Neuron (in vitro differentiated cells): ENCODE results near the gene MS4A13.

Experiments
- H2AFZ ChIP-seq: one replicate; pipeline ENCODE4 v1.6.1; 2013; ENCODE audit warnings: low read depth, mild to moderate bottlenecking, inconsistent platforms, low read length, moderate library complexity
- H3K27me3 ChIP-seq: one replicate; pipeline ENCODE4 v1.6.1; 2013; ENCODE audit warnings: low read length; ENCODE audit not compliant: insufficient read depth
- H3K36me3 ChIP-seq: one replicate; pipeline ENCODE4 v1.6.1; 2013; ENCODE audit warnings: low read length; ENCODE audit not compliant: insufficient read depth
- H3K4me1 ChIP-seq: one replicate; pipeline ENCODE4 v1.6.1; 2013; ENCODE audit warnings: low read length; ENCODE audit not compliant: insufficient read depth
- H3K4me3 ChIP-seq: 2 replicates; pipeline ENCODE4 v1.5.1; 2013; ENCODE audit warnings: mild to moderate bottlenecking, low read length, moderate library complexity
- H3K9me3 ChIP-seq: one replicate; pipeline ENCODE4 v1.6.1; 2013; ENCODE audit warnings: low read length

Gene MS4A13

GRCh38 chr11:60566776-60567175, 51.6 kb downstream of the MS4A13 start:
- Histone ChIP-seq H2AFZ (no peak overlapping the region), H3K27me3 (no peaks in the 10 kb centered on the region), H3K4me3 (no peak overlapping the region), H3K36me3 (no peaks in the 10 kb centered on the region), H3K9me3 (no peaks in the 10 kb centered on the region), H3K4me1 (no peaks in the 10 kb centered on the region)

GRCh38 chr11:60570970-60571369, 55.8 kb downstream of the MS4A13 start:
- Histone ChIP-seq H3K4me3 (no peak overlapping the region), H3K36me3 (no peaks in the 10 kb centered on the region), H3K27me3 (no peaks in the 10 kb centered on the region), H3K9me3 (no peaks in the 10 kb centered on the region), H3K4me1 (no peaks in the 10 kb centered on the region), H2AFZ (no peak overlapping the region)

GRCh38 chr11:60589611-60590010, 74.4 kb downstream of the MS4A13 start:
- H2AFZ ChIP-seq: no peak overlapping the region
- H3K36me3 ChIP-seq: no peaks in the 10 kb centered on the region
- H3K27me3 ChIP-seq: no peaks in the 10 kb centered on the region
- no peak overlapping the region for H3K4me3 ChIP-seq
- no peaks in the 10 kb centered on the region for H3K9me3 ChIP-seq
- H3K4me1 ChIP-seq: no peaks in the 10 kb centered on the region
